Right lobe of liver (tissue), 4 donors: ENCODE data around the gene ARF3.

Experiments
- POLR2A ChIP-seq: fragments of 450-650 bp; IDR thresholded peaks from one replicate; pipeline ENCODE4 v1.6.1; 2017; ENCODE audit warnings: antibody characterized with exemption, mild to moderate bottlenecking
- TF ChIP-seq, protein P1 (sequence below), 4 donors: fragments of 200-600 bp in 3 of 4; fragments of 450-650 bp in 1 of 4; IDR thresholded peaks; one replicate each; pipeline versions ENCODE4 v1.5.1 to v1.8.0; 2016 to 2022; ENCODE audit warnings: antibody characterized with exemption in 4 of 4, mild to moderate bottlenecking in 2 of 4
- donor health status: DM: no; HTN: no; CAD: no.
- donor health status: DM: no; HTN: no; CAD: no.
- donor health status: DM: no; HTN: yes; CAD: no.

DNA sequence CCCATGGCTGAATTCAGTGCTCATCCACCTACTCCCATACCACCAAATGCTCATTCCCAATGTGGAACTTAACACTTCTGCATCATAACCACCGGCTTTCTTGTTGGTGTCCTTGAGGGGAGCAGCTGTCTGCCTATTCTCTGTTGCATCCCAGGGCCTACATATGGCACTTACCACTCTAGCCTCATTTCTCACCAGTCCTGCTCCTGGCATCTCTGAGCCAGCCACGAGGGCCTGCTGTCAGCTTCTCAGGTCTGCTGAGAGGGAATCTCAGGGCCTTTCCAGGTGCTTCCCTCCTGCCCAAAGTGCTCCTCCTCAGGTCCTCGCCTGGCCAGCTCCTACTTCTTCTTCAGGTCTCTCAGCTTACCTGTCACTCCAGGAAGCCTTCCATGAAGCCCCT is 67.6 kb downstream of the ARF3 start:
- TF ChIP-seq, protein P1, sequence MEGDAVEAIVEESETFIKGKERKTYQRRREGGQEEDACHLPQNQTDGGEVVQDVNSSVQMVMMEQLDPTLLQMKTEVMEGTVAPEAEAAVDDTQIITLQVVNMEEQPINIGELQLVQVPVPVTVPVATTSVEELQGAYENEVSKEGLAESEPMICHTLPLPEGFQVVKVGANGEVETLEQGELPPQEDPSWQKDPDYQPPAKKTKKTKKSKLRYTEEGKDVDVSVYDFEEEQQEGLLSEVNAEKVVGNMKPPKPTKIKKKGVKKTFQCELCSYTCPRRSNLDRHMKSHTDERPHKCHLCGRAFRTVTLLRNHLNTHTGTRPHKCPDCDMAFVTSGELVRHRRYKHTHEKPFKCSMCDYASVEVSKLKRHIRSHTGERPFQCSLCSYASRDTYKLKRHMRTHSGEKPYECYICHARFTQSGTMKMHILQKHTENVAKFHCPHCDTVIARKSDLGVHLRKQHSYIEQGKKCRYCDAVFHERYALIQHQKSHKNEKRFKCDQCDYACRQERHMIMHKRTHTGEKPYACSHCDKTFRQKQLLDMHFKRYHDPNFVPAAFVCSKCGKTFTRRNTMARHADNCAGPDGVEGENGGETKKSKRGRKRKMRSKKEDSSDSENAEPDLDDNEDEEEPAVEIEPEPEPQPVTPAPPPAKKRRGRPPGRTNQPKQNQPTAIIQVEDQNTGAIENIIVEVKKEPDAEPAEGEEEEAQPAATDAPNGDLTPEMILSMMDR (IDR thresholded peaks at IDR 0.05), result no peak
- TF ChIP-seq POLR2A, result no peak
